ENCODE results near the gene HDAC11. TPM values are rescaled to one million over a fixed set of nuclear protein-coding genes. Genes with fewer than 3 reads are reported as not detected.
"Not testable (repeated sequence)": the region's sequence is repeated elsewhere in the genome, so short reads cannot be mapped to it uniquely, and the experiment has no call there.

HDAC11 gene
- 1 to 10 TPM; 3.6 to 5.4 TPM for total RNA-seq

- H3K4me3 Mint-ChIP-seq, result peak within 1 kb of the TSS; percentile 91
- peak; percentile 98 for ATAC-seq (replicated peaks)
- H3K9me3 Mint-ChIP-seq, result no peaks in the 10 kb centered on the region
- no peaks in the 10 kb centered on the region for H3K27me3 Mint-ChIP-seq
- peaks cover 5% of the 10 kb centered on the region for H3K4me1 Mint-ChIP-seq
- H3K27ac Mint-ChIP-seq, result peak within 1 kb of the TSS; percentile 93
- no peaks in the 10 kb centered on the region for H3K36me3 Mint-ChIP-seq (ENCODE audit: low read depth)
Measured at GRCh38 chr3:13479582-13480339, at the start of gene HDAC11. TSS of gene HDAC11 (plus strand) at chr3:13480306. CDS start at chr3:13480348, 42 bp downstream.

GRCh38 chr3:13430411-13430875 lies 49.7 kb upstream of the HDAC11 start:
- not testable (repeated sequence) for H3K4me3 Mint-ChIP-seq, H3K27ac Mint-ChIP-seq

GRCh38 chr3:13432093-13432492 lies 48.0 kb upstream of the HDAC11 start:
- Mint-ChIP-seq H3K9me3 (no peaks in the 10 kb centered on the region), H3K27ac (no peak overlapping the region), H3K4me3 (no peak overlapping the region), H3K4me1 (no peaks in the 10 kb centered on the region), H3K36me3 (ENCODE audit: low read depth) (no peaks in the 10 kb centered on the region), H3K27me3 (no peaks in the 10 kb centered on the region)
- no peak for ATAC-seq (replicated peaks)

More at GRCh38 chr3:13430411-13430875, 49.7 kb upstream of the HDAC11 start:
- ATAC-seq (replicated peaks); H3K4me1 Mint-ChIP-seq; H3K27me3 Mint-ChIP-seq; H3K9me3 Mint-ChIP-seq; H3K36me3 Mint-ChIP-seq (ENCODE audit: low read depth): not testable (repeated sequence)

- no peak overlapping the region for H3K27ac Mint-ChIP-seq
- H3K9me3 Mint-ChIP-seq, result no peaks in the 10 kb centered on the region
- no peak for ATAC-seq (replicated peaks)
- H3K4me1 Mint-ChIP-seq, result no peaks in the 10 kb centered on the region
- H3K27me3 Mint-ChIP-seq, result no peaks in the 10 kb centered on the region
- H3K4me3 Mint-ChIP-seq, result no peak overlapping the region
- no peaks in the 10 kb centered on the region for H3K36me3 Mint-ChIP-seq (ENCODE audit: low read depth)
Measured at GRCh38 chr3:13433912-13434311, 46.2 kb upstream of the HDAC11 start.

GRCh38 chr3:13436213-13436612 lies 43.9 kb upstream of the HDAC11 start:
- not testable (repeated sequence) for H3K27me3 Mint-ChIP-seq; H3K27ac Mint-ChIP-seq; ATAC-seq (replicated peaks); H3K4me3 Mint-ChIP-seq; H3K36me3 Mint-ChIP-seq (ENCODE audit: low read depth); H3K4me1 Mint-ChIP-seq; H3K9me3 Mint-ChIP-seq

- no peak for ATAC-seq (replicated peaks)
- Mint-ChIP-seq H3K4me3 (no peak overlapping the region), H3K27me3 (no peaks in the 10 kb centered on the region), H3K36me3 (ENCODE audit: low read depth) (no peaks in the 10 kb centered on the region), H3K4me1 (no peaks in the 10 kb centered on the region), H3K27ac (no peak overlapping the region), H3K9me3 (no peaks in the 10 kb centered on the region)
Measured at GRCh38 chr3:13440204-13440817, 39.8 kb upstream of the HDAC11 start.

- not testable (repeated sequence) for H3K27ac Mint-ChIP-seq; H3K27me3 Mint-ChIP-seq; H3K36me3 Mint-ChIP-seq (ENCODE audit: low read depth); ATAC-seq (replicated peaks); H3K9me3 Mint-ChIP-seq; H3K4me3 Mint-ChIP-seq; H3K4me1 Mint-ChIP-seq
Measured at GRCh38 chr3:13442882-13443281, 37.2 kb upstream of the HDAC11 start.

GRCh38 chr3:13451301-13451673 lies 28.8 kb upstream of the HDAC11 start:
- Mint-ChIP-seq H3K27ac (peak overlapping the region; percentile 85), H3K36me3 (ENCODE audit: low read depth) (no peaks in the 10 kb centered on the region), H3K9me3 (no peaks in the 10 kb centered on the region), H3K27me3 (no peaks in the 10 kb centered on the region), H3K4me3 (peak overlapping the region; percentile 90), H3K4me1 (no peaks in the 10 kb centered on the region)
- peak; percentile 54 for ATAC-seq (replicated peaks)

- Mint-ChIP-seq H3K36me3 (ENCODE audit: low read depth) (no peaks in the 10 kb centered on the region), H3K9me3 (no peaks in the 10 kb centered on the region), H3K27ac (no peak overlapping the region), H3K4me3 (peak overlapping the region; percentile 90), H3K27me3 (no peaks in the 10 kb centered on the region), H3K4me1 (no peaks in the 10 kb centered on the region)
- ATAC-seq (replicated peaks), result peak; percentile 16
Measured at GRCh38 chr3:13452490-13453335, 27.4 kb upstream of the HDAC11 start.

- ATAC-seq (replicated peaks), result no peak
- Mint-ChIP-seq H3K4me3 (no peak overlapping the region), H3K4me1 (no peaks in the 10 kb centered on the region), H3K9me3 (no peaks in the 10 kb centered on the region), H3K36me3 (ENCODE audit: low read depth) (no peaks in the 10 kb centered on the region), H3K27me3 (no peaks in the 10 kb centered on the region), H3K27ac (no peak overlapping the region)
Measured at GRCh38 chr3:13455644-13456043, 24.5 kb upstream of the HDAC11 start.

GRCh38 chr3:13457593-13457992 lies 22.5 kb upstream of the HDAC11 start:
- no peaks in the 10 kb centered on the region for H3K9me3 Mint-ChIP-seq
- no peaks in the 10 kb centered on the region for H3K27me3 Mint-ChIP-seq

GRCh38 chr3:13459605-13460340 lies 20.3 kb upstream of the HDAC11 start:
- no peak for ATAC-seq (replicated peaks)
- no peaks in the 10 kb centered on the region for H3K36me3 Mint-ChIP-seq (ENCODE audit: low read depth)
- H3K27me3 Mint-ChIP-seq, result peaks cover 5% of the 10 kb centered on the region
- no peak overlapping the region for H3K27ac Mint-ChIP-seq
- H3K4me1 Mint-ChIP-seq, result no peaks in the 10 kb centered on the region
- no peaks in the 10 kb centered on the region for H3K9me3 Mint-ChIP-seq
- H3K4me3 Mint-ChIP-seq, result no peak overlapping the region

More at GRCh38 chr3:13457593-13457992, 22.5 kb upstream of the HDAC11 start:
- no peaks in the 10 kb centered on the region for H3K36me3 Mint-ChIP-seq (ENCODE audit: low read depth)
- ATAC-seq (replicated peaks), result no peak
- no peak overlapping the region for H3K4me3 Mint-ChIP-seq
- no peak overlapping the region for H3K27ac Mint-ChIP-seq
- H3K4me1 Mint-ChIP-seq, result no peaks in the 10 kb centered on the region

- H3K4me1 Mint-ChIP-seq, result no peaks in the 10 kb centered on the region
- no peak for ATAC-seq (replicated peaks)
- no peaks in the 10 kb centered on the region for H3K36me3 Mint-ChIP-seq (ENCODE audit: low read depth)
- no peaks in the 10 kb centered on the region for H3K9me3 Mint-ChIP-seq
- H3K4me3 Mint-ChIP-seq, result no peak overlapping the region
- H3K27me3 Mint-ChIP-seq, result peaks cover 8% of the 10 kb centered on the region
- H3K27ac Mint-ChIP-seq, result no peak overlapping the region
Measured at GRCh38 chr3:13460341-13460736, 19.8 kb upstream of the HDAC11 start.
